Measurements from ENCODE around the gene RNASE13. TPM values are rescaled to one million over a fixed set of nuclear protein-coding genes. Genes with fewer than 3 reads are reported as not detected.

Gene RNASE13
- total and polyA plus RNA-seq, 2 of the 4 experiments (the other 2 are of a cell fraction) = not detected

DNA sequence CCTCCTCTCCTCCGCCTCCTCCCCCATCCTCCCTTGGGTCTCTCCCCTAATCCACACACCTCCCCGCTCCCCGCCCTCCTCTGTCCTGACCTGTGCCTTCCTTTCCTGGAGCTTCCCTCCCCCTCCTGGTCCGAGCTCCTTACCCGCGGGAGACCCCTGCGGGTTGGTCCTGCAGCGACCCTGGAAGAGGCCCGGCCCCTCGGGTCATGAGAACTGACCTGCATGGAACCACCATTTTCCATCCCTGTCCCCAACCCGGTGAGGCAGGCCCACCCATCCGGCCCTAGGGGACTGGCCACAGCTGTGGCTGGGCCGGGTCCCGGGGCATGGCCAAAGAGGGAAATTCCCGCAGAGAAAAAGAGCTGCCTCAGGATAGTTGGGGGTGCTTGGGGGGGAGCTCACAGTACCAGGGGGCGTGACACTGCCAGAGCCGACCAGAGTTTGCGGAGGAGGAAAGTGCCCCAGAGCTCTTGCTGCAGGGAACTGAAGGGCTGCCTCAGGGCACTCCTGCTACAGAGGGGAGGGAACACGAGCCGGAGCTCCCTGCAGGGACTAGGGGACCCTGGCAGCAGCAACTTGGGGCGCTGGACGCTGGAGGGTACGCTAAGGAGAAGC, 36.1 kb upstream of the RNASE13 start:
- ATAC-seq (ENCODE audit: low read depth) (peak; percentile 19), DNase-seq (peak; percentile 46)
- Histone ChIP-seq H2AK9ac (replicated peaks; ENCODE audit: low read depth, low read length, poor library complexity) (peak overlapping the region; percentile 96), H3K4me1 (ENCODE audit: control insufficient read depth, insufficient read depth, low read length) (peaks cover 22% of the 10 kb centered on the region), H3K9me3 (ENCODE audit: control insufficient read depth, insufficient read depth, low read length) (no peaks in the 10 kb centered on the region), H3K36me3 (ENCODE audit: control insufficient read depth, insufficient read depth, low read length) (peaks cover 27% of the 10 kb centered on the region), H2BK15ac (ENCODE audit: low read depth, low read length) (0 out of 3 replicates have a peak overlapping the region, but pooled peaks have one; percentile 3), H2BK20ac (ENCODE audit: low read depth, low read length) (0 out of 2 replicates have a peak overlapping the region, but pooled peaks have one; percentile 18), H2AK5ac (ENCODE audit: low read depth, low read length) (peak overlapping the region; percentile 93), H3K18ac (ENCODE audit: low read depth, low read length) (peak overlapping the region; percentile 34), H3K4me2 (ENCODE audit: low read depth, low read length) (peak overlapping the region; percentile 88), H3K56ac (ENCODE audit: extremely low read depth, insufficient read depth, low read length) (peak overlapping the region; percentile 74), H4K91ac (ENCODE audit: insufficient read depth, low read depth, low read length) (peak overlapping the region; percentile 72), H3K9ac (ENCODE audit: low read depth, low read length) (peak overlapping the region; percentile 91), H3K27ac (ENCODE audit: insufficient read depth, low read length) (peak overlapping the region; percentile 96), H2AFZ (replicated peaks; ENCODE audit: low read length, poor library complexity) (peak overlapping the region; percentile 88), H3K23ac (ENCODE audit: low read depth, low read length) (peak overlapping the region; percentile 90), H2BK5ac (ENCODE audit: low read depth, low read length, poor library complexity, severe bottlenecking) (peak overlapping the region; percentile 97), H3K14ac (replicated peaks; ENCODE audit: low read depth, low read length) (peak overlapping the region; percentile 83), H3K79me1 (ENCODE audit: low read depth in 1 of 2, low read length in 2 of 2) (peaks cover 12 to 53% of the 10 kb centered on the region in 2 experiments), H4K8ac (ENCODE audit: low read depth in 2 of 2, low read length in 2 of 2) (peak overlapping the region; percentile 49 to 82; a peak in 3 of 4 replicates), H4K5ac (ENCODE audit: low read depth, low read length) (peak overlapping the region; percentile 22), H3K4me3 (ENCODE audit: insufficient read depth, low read depth, low read length) (peak overlapping the region; percentile 68), H2BK120ac (ENCODE audit: low read depth, low read length) (peak overlapping the region; percentile 72), H3K9me1 (ENCODE audit: insufficient read depth, low read length) (peaks cover 10% of the 10 kb centered on the region), H3K4ac (ENCODE audit: low read depth, low read length) (peak overlapping the region; percentile 90), H4K20me1 (ENCODE audit: insufficient read depth, low read length) (peaks cover 10% of the 10 kb centered on the region), H3K27me3 (ENCODE audit: control insufficient read depth, insufficient read depth, low read length) (no peaks in the 10 kb centered on the region)
- BruUV-seq (replicated peaks) = no TSS peak
- intact Hi-C loops (cut with micrococcal nuclease) (loop anchor here (1.0 kb wide), 3 partner anchors 15 to 56 kb away; no protein-coding TSS in a partner anchor), dilution Hi-C loops (cut with HindIII; ENCODE audit: low sequenced_read_pairs, unreplicated experiment) (no loop called here), in situ Hi-C loops (cut with MboI; ENCODE audit: low sequenced_read_pairs) (no loop called here)
- CTCF ChIA-PET = interaction anchor here (0.7 to 2.8 kb wide), 8 partner anchors 13 to 56 kb away, joined by 3 to 18 read pairs (median 4); no protein-coding TSS in a partner anchor
- POLR2A ChIA-PET (ENCODE audit: unreplicated experiment) = interaction anchor here (0.6 to 1.0 kb wide), 4 partner anchors 13 to 60 kb away, joined by 3 to 5 read pairs (median 4); no protein-coding TSS in a partner anchor
- TF ChIP-seq POLR2A (IDR thresholded peaks at IDR 0.05; ENCODE audit: low read depth, low read length) (peak; percentile 42; the same call in 1 of the 2 replicates), RFX5 (IDR thresholded peaks at IDR 0.05; ENCODE audit: low read depth, low read length) (no peak), CEBPB (IDR thresholded peaks at IDR 0.05; ENCODE audit: low read depth, low read length) (no peak), FOS (IDR thresholded peaks at IDR 0.05; ENCODE audit: low read depth, low read length) (no peak)
- WGBS, 2 experiments (ENCODE audit: extremely low coverage in 2 of 2, insufficient read length in 1 of 2) = 2% methylated on average over 8 of the region's 23 CpGs; no CpG with 5 or more reads in 1 of the 2 experiments

Data from IMR-90 (cell line).